ENCODE measurements around the gene PLXNA4.

GRCh38 chr7:132526111-132526740, 50.0 kb downstream of the PLXNA4 start:
- TF ChIP-seq CTCF (IDR thresholded peaks at IDR 0.05; ENCODE audit: low read length): no peak
- no peak for TF ChIP-seq EZH2 (IDR thresholded peaks at IDR 0.05; ENCODE audit: borderline replicate concordance, low read length)
